Esophagus mucosa (tissue), 1 donor: ENCODE data around the gene LPXN. TPM values are rescaled to one million over a fixed set of nuclear protein-coding genes. Genes with fewer than 3 reads are reported as not detected.

ENCODE experiments used
- ATAC-seq: fragments of 200-7000 bp; cut with Tn5 transposase; one replicate; pipeline ENCODE4 v1.9.1; 2020
- total RNA-seq: library from RNA; stranded (reverse); gene quantifications from one replicate; pipeline ENCODE4 v1.2.4, GENCODE V29; 2023
- donor health status: DM: yes; HTN: yes; CAD: no.

Gene LPXN
- total RNA-seq, 1 donor from 2014 or later = 1.7 TPM

DNA sequence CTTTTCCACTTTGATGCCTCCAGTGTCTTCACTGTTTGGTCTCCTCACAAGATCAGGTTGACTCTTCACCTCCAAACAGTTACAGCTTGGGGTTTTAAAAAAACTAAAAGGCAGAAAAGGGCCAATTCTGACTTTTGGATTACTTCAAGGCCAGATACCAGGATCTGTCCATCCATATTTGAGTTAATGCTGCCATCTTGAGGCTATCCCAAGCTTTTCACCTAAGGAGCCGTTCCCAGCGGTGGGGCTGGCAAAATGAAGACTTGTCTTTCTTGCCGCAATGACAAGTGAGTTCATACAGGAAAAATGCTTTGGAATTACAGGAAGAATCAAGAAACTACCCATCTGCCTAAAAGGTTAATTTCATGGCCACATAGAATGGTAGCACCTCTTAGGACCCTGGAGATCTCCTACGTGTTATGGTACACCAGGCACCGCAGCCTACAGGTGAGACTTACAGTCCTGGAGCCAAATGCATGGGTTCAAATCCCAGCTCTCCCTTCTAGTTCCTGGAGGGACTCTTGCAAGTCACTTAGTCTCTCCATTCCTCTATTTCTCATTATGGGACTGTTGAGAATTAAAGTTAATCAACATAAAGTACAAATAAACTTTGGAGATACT lies 61.8 kb downstream of the LPXN start:
- peak; percentile 56 for ATAC-seq

DNA sequence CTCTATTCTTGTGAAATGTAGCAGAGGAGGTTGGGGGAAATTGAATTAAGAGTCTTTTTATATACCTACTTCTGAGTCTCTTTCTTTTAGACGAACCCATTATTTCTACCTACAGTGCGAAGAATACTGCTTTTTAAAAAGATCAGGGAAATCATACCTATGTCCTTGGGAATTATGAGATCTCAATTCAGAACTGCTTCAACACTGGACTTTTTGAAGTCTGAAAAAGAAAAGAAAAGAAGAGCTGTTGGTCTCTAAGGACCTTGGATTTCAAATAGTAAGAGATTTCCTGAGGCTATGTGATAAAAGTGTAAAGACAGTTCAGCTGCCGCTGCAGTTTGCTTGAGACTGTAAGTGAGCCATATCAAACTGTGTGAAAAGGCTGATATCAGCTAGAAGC lies 64.0 kb downstream of the LPXN start:
- ATAC-seq = no peak

GRCh38 chr11:58509748-58510147 lies 65.9 kb downstream of the LPXN start:
- no peak for ATAC-seq

DNA sequence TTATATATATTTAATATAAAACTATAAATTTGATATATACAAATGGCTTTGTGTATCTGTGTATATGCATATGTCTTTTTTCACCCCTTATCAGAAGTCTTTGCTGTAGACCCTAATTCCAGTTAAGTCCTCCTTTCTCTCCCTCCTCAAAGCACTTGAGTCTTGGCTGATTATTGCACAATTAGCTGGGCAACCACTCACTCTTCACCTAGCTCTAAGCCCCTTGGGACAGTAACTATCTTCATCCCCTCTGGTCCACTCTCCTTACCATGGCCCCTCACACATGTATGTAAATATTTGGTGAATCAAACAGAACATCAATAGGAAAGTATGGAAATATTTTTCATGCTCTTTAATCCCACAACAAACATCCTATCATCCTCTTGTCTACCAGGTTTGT lies 66.8 kb downstream of the LPXN start:
- no peak for ATAC-seq

GRCh38 chr11:58508005-58508404 lies 67.7 kb downstream of the LPXN start, which contains the start of gene OR5B21:
Gene OR5B21, minus strand, starts transcription at chr11:58508105. Its CDS starts 0 bp downstream, at chr11:58508105.
- no peak for ATAC-seq

DNA sequence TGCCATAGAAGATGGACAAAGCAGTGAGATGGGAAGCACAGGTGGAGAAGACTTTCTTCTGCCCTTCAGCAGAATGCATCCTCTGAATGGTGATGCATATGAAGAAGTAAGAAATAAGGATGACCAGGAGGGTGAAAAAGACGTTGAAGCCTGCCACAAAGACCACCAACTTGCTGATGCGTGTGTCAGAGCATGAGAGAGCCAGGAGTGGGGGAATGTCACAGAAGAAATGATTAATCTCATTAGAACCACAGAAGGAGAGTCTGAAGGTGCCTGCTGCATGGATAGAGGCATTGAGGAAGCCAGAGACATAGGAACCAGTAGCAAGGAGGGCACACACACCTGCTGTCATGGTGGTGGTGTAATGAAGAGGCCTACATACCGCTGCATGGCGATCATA lies 68.3 kb downstream of the LPXN start:
- ATAC-seq = no peak

- ATAC-seq = no peak
Observed at GRCh38 chr11:58506935-58507334, 68.7 kb downstream of the LPXN start.

DNA sequence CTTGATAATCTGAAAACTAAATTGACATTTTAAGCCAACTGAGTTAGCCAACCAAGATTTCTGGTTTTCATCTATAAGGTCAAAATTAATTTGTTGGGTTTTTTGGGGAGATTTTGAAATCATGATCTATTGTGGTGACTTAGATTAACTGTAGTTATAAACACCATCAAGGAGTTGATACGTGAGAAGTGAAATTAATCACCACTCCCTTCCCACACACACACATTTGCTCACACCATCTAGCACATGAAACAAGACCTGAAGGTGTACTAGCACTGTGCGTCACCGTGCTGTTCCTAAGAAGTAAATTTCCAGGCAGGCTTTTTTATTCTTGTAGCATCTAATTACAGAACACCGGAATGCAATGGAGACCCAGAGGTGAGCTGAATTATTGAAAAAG lies 69.8 kb downstream of the LPXN start:
- no peak for ATAC-seq

DNA sequence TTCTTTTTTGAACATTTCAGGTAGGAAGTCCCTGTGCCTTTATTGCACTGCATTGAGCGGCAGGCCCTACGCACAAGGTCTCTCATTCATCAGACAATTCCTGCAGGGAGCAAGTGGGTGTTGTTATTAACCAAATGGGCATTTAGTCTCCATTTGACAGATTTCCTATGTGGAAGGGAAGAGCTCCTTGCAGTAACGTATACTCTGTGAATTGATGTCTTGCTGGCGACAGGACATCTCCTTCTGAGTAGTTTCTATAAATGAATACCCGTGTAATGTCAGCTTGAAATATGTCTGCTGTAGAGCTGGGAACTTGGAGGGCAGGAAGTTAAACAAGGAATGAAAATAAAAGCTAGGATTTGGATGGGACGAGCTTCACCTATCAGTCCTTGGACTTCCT lies 71.4 kb downstream of the LPXN start:
- no peak for ATAC-seq

DNA sequence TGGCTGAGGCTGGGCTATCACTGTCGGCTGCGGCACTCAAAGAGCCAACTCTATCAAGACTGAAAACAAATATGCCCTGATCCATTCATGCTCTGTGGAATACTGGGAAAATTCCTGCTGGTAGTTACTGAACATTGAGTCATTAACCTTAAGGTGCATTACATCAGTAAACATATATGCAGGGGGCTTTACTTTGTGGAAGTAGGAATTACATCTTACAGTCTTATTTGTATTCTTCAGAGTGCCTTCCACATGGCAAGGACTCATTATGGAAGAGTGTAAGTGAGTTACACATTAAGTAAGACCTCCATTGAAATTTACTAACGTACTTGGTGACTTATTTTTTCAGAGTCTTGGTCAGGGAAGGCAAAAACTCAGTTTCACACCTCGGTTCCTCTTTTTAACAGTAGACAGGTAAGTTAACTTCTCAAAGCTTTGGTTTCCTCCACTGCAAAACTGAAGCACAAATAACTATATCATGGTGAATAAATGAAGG lies 72.2 kb downstream of the LPXN start:
- no peak for ATAC-seq

GRCh38 chr11:58502004-58502403 lies 73.7 kb downstream of the LPXN start:
- no peak for ATAC-seq

- ATAC-seq = no peak
Observed at GRCh38 chr11:58498464-58498863, 77.2 kb downstream of the LPXN start.

GRCh38 chr11:58497951-58498350 lies 77.7 kb downstream of the LPXN start:
- ATAC-seq = no peak

GRCh38 chr11:58495906-58496305 lies 79.8 kb downstream of the LPXN start:
- ATAC-seq = no peak

DNA sequence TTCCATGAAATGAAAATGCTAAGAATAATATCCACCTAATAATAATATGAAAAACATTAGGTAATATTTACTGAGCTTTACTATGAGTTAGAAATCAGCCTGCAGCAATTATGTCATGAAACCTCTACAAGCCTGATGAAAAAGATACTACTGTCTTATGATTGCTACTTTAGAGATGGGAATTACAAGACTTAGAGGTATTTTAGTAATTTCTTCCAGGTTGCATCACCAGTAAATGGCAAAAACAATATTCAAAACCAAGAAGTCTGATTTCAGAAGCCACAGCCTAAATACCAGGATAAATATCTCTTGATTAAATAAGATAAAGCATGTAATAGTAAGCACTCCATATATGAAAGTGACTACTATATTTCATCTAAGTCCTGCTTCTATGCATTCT lies 81.6 kb downstream of the LPXN start:
- no peak for ATAC-seq

DNA sequence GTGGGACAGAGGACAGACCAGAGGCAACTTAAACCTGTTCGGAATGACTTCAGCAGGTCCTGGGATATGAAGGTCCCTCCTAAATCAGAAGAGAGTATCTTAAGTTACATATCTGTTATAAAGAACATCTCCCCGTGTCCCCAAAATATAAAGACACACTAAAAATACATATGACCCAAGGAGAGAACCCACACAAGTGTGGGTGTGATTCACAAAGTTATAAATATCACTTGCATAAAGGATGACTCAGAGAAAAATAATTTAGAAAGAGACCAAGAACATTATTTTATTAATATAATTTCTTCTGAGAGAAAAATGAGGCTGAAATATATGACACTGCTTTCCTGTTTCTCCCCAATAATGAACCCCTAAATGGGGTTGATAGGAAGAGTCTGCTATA lies 82.0 kb downstream of the LPXN start:
- ATAC-seq = no peak

DNA sequence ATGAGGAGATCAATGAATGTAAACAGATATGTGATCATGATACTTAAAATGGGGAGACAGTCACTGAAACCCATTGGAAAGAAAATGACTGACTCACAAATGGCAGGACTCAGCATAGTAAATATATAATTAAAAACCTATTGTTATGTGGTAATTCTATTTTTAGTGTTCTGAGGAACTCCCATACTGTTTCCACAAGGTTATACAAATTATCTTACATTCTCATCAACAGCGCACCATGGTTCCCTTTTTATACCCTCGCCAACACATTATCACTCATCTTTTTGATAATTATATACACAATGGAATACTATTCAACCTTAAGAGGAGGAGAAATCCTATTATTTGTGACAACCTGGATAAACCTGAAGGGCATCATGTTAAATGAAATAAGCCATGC lies 84.8 kb downstream of the LPXN start:
- ATAC-seq = no peak

DNA sequence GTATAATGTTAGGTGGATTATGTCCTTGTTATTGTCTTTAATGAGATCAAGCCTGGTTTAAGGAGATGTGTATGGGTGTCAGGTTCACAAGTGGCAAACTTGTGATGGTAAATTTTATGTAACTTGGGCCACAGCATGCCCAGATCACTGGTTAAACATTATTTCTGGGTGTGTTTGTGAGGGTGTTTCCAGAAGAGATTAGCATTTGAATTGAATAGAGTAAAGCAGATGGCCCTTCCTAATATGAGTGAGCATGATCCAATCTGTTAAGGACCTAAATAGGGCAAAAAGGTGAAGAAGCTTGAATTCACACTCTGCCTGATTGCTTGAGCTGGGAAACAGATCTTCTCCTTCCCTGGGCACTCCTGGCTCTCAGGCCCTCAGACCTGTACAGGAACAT lies 88.5 kb downstream of the LPXN start:
- no peak for ATAC-seq

DNA sequence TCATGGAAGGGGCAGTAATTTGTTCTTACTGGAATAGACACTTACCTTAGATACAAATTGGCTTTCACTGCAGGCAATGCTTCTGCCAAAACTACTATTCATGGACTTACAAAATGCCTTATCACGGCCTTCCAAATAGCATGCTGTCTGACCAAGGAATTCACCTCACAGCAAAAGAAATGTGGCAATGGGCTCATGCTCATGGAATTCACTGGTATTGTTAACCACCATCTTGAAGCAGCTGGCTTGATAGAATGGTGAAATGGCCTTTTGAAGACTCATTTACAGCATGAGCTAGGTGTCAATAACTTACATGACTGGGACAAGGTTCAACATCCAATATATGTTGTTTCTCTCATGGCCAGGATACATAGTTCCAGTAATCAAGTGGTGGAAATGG lies 89.7 kb downstream of the LPXN start:
- no peak for ATAC-seq

Other genes with a start within 250 kb of the LPXN start
- not detected for gene OR5B17, start 216.8 kb downstream of the LPXN start, total RNA-seq
- gene OR5B3, start 169.0 kb downstream of the LPXN start, total RNA-seq = not detected
- not detected for gene OR5B2, start 147.7 kb downstream of the LPXN start, total RNA-seq
- gene OR5B12, start 133.6 kb downstream of the LPXN start, total RNA-seq = not detected
- not detected for gene OR5B21, start 67.8 kb downstream of the LPXN start, total RNA-seq
- 33.8 TPM for gene ZFP91, start 3.2 kb upstream of the LPXN start, total RNA-seq
- 0.76 TPM for gene CNTF, start 46.8 kb upstream of the LPXN start, total RNA-seq
- not detected for gene GLYAT, start 156.1 kb upstream of the LPXN start, total RNA-seq